Measurements from ENCODE around the gene GABRA4.

The GABRA4 gene

DNA sequence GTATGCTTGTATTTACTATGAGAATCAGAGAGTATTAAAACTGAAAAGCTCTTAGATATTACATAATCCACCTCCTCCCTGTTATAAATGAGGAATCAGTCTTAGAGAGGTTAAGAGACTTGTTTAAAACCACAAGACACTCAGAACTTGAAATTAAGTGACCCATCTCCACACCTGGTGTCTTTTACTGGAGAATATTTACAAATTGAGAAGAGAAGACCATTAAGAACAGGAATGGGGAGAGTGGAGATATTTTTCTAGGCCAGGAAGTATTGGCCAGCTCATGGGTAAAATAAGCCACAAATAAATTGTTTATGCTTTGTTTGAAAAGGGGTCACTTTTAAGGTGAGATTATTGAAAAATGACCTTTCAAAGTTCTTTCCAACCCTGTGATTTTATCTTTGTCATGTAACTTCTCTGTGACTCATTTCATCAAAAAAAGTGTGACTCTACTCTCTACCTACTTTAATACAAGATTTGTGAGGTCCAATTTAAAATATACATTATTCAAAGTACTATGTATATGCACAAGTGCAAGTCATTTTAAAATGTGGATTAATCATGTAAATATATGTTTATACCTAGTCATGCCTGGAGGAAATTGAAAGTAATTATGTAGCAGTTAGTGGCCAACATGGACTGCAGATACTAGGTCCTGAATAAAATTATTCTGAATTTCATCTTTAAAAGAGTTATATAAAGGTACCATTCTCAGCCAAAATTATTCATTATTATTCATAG lies 68.4 kb downstream of the GABRA4 start:
- no peak for DNase-seq

DNA sequence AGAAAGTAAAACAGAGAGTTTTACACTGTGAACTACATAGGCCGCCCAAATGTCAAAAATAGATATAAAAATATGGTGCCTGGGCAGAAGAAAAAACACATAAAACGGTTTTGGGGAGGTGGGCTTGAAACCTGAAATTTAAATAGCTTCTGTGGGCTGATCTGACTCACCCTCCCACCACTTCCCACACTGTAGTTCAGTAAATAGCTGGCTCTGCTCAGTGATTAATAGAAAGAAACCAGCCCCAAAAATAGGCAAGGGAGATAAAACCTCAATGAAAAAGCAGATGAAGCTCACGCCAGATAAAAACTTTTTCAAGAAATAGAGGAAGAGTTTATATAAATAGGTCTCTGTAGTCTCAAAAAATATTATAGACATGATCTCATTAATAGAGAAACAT lies 71.2 kb downstream of the GABRA4 start:
- no peak for DNase-seq

DNA sequence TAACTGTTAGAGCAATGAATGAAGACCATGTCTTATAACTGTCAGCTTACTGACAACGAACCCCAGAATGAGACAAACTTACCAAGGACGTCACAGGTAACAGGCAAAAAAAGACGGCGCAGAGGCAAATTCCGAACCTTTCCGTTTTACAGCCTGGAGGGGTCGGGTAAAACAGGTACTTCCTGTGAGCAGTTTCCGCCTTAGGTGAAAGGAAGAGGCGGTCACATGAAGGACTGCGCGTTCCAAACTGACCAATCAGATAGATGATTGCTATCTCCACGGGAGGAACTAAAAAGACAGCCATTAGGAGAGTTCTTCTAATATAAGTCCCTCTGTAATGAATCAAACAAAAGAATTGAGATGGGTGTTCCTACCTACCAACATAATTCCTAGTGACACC lies 84.3 kb downstream of the GABRA4 start, which contains the start of gene COX7B2:
TSS of gene COX7B2 (minus strand) at position 168 of the 400 bp plus-strand sequence. CDS start 174,053 bp downstream, outside the sequence.
- no peak for DNase-seq

- no peak for DNase-seq
Observed at GRCh38 chr4:46908148-46908547, 85.2 kb downstream of the GABRA4 start.

- DNase-seq, result no peak
Observed at GRCh38 chr4:46900082-46900481, 93.3 kb downstream of the GABRA4 start.

DNA sequence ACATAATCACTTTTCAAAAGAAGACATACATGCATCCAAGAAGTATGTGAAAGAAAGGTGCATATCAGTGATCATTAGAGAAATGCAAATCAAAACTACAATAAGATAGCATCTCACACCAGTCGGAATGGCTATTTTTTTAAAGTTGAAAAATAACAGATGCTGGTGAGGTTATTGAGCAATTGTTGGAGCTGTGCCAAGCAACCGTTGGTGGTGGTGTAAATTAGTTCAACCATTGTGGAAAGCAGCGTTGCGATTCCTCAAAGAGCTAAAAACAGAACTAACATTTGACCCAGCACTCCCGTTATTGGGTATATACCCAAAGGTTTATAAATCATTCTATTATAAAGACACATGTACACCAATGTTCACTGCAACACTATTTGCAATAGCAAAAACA lies 98.6 kb downstream of the GABRA4 start:
- DNase-seq, result no peak

- no peak for DNase-seq
Observed at GRCh38 chr4:46890056-46890455, 103.3 kb downstream of the GABRA4 start.

DNA sequence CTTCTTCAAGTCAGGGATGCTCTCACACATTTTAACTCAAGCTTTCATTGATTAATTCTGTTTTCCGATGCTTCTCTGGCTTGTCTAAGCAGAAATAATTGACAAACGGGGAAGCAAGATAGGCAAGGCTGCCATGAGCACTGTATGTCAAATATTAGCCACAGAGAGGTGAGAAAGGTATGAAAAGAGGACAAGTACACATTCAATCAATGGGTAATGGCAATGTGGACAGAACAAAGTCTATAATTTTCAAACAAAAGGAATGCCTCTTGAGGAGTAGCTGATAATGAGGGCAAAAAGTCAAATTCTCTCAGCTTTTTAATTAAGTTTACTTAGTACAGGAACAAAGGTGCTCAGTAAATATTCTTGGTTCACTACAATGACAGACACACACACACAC lies 104.0 kb downstream of the GABRA4 start:
- no peak for DNase-seq

DNA sequence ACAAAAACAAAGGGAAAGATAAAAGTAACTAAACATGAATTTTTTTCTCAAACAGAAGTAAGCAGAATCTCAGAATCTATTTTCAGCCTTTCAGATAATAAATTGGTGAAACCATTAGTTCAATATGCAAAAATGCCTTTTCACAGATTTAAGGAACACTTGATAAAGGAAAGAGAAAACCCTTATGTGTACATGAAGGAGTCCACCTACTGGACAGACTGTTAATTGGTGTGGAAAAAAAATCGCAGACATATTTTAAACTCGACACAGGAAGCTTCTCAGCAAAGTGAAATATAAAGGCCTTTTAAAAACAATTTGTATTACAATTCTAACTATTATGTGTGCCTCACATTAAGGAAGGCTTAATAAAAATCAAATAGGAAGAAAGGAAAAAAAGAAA lies 106.7 kb downstream of the GABRA4 start:
- no peak for DNase-seq

DNA sequence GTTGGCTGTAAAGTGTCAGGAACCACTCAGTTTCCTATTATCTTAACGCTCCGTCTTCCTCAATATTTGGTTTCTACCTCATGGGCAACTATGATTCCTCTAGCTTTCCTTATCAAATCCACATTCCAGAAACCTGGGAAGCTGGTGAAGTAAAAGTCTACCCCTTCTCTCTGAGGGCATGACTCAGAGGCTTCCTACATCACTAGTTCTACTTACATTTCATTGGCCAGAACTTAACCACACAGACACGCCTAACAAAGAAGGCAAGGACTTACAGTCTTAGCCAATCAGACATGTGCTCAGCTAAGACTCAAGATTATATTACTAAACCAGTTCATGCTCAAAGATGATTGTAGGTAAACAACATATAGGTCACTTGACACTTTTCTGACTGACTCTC lies 114.7 kb downstream of the GABRA4 start:
- no peak for DNase-seq

DNA sequence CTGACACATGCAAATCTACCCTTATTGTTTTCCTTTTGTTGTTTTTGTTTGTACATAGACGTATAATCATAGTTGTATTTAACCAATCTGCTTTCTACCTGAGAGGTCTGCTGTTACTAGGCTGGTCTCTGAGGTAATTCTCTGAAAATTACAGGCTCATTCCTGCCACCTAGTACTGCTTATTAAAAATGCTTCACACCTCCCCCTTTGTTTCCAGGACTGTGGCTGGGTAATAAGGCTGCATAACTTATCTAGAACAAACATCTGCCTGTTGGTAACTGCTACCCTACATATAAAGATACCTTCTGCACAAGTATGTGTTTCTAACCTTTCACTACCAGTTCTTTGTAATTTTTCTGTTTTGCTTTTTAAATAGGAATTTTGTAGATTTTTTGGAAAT lies 118.6 kb downstream of the GABRA4 start:
- no peak for DNase-seq

GRCh38 chr4:46870411-46870810 lies 123.0 kb downstream of the GABRA4 start:
- no peak for DNase-seq
